Hepatocyte (in vitro differentiated cells): ENCODE results near the gene JAK1. TPM values are rescaled to one million over a fixed set of nuclear protein-coding genes. Genes with fewer than 3 reads are reported as not detected.

ENCODE experiments used
- DNase-seq: peaks from one replicate; pipeline ENCODE4 v3.0.0-alpha.2; 2016; ENCODE audit warnings: low spot score
- H2AFZ ChIP-seq: fragments of 200-600 bp; sonication (generic); 2 replicates; pipeline ENCODE4 v1.6.0; 2016; ENCODE audit warnings: antibody characterized with exemption, mild to moderate bottlenecking
- H3K27ac ChIP-seq: fragments of 200-600 bp; sonication (generic); 2 replicates; pipeline ENCODE4 v1.5.1; 2016; ENCODE audit warnings: mild to moderate bottlenecking
- H3K27me3 ChIP-seq: fragments of 200-600 bp; sonication (generic); 2 replicates; pipeline ENCODE4 v1.6.1; 2016
- H3K36me3 ChIP-seq: fragments of 200-600 bp; sonication (generic); replicated peaks from 2 replicates; pipeline ENCODE4 v1.5.1; 2016; ENCODE audit warnings: low read depth; ENCODE audit not compliant: insufficient read depth
- H3K4me1 ChIP-seq: fragments of 200-600 bp; sonication (generic); 2 replicates; pipeline ENCODE4 v1.5.1; 2016; ENCODE audit warnings: mild to moderate bottlenecking, moderate library complexity; ENCODE audit not compliant: insufficient read depth
- H3K4me2 ChIP-seq: fragments of 200-600 bp; sonication (generic); 2 replicates; pipeline ENCODE4 v1.6.0; 2016
- H3K4me3 ChIP-seq: fragments of 200-600 bp; sonication (generic); 2 replicates; pipeline ENCODE4 v1.5.1; 2016; ENCODE audit warnings: mild to moderate bottlenecking
- H3K79me2 ChIP-seq: fragments of 200-600 bp; sonication (generic); 2 replicates; pipeline ENCODE4 v1.6.0; 2017; ENCODE audit warnings: mild to moderate bottlenecking
- H3K9me2 ChIP-seq: fragments of 200-600 bp; sonication (generic); replicated peaks from 2 replicates; pipeline ENCODE4 v1.6.0; 2017; ENCODE audit warnings: mild to moderate bottlenecking; ENCODE audit not compliant: insufficient read depth
- H3K9me3 ChIP-seq: fragments of 200-600 bp; sonication (generic); 2 replicates; pipeline ENCODE4 v1.5.1; 2016; ENCODE audit warnings: low read depth, mild to moderate bottlenecking
- H4K20me1 ChIP-seq: fragments of 200-600 bp; sonication (generic); 2 replicates; pipeline ENCODE4 v1.6.0; 2016; ENCODE audit warnings: mild to moderate bottlenecking; ENCODE audit not compliant: insufficient read depth, poor library complexity, severe bottlenecking
- EZH2 ChIP-seq: fragments of 200-600 bp; sonication (generic); IDR thresholded peaks from 2 replicates; pipeline ENCODE4 v1.6.1; 2016; ENCODE audit warnings: antibody characterized with exemption, mild to moderate bottlenecking, borderline replicate concordance
- EZH2phosphoT487 ChIP-seq: fragments of 200-600 bp; sonication (generic); IDR thresholded peaks from one replicate; pipeline ENCODE4 v1.6.1; 2018; ENCODE audit warnings: antibody characterized with exemption, mild to moderate bottlenecking, low read depth, moderate library complexity; ENCODE audit not compliant: unreplicated experiment, severe bottlenecking
- WGBS: methylation state at CpG from one replicate; pipeline ENCODE4 v1.1.6; 2016; ENCODE audit warnings: low lambda C conversion rate; ENCODE audit errors: missing lambda C conversion rate; 5-methylcytosine and 5-hydroxymethylcytosine counted together
- polyA plus RNA-seq: library from polyadenylated mRNA; unstranded; fragments of >200 nt; fragmentation: Nextera tagmentation; extraction: Ambion mirVana; gene quantifications from 2 replicates; pipeline ENCODE4 v1.2.1, GENCODE V29; 2016
- total RNA-seq: library from RNA; depleted of rRNA; stranded (reverse); fragments of >200 nt; gene quantifications from 2 replicates; pipeline ENCODE4 v1.2.3, GENCODE V29; 2014
- TF ChIP-seq, protein P1 (sequence below): fragments of 200-600 bp; sonication (generic); IDR thresholded peaks from 2 replicates; pipeline ENCODE4 v1.5.1; 2016; ENCODE audit warnings: antibody characterized with exemption, mild to moderate bottlenecking; ENCODE audit not compliant: poor library complexity

JAK1 gene
- total and polyA plus RNA-seq, 2 experiments from 2014 or later, result 60.2 to 102 TPM

DNA sequence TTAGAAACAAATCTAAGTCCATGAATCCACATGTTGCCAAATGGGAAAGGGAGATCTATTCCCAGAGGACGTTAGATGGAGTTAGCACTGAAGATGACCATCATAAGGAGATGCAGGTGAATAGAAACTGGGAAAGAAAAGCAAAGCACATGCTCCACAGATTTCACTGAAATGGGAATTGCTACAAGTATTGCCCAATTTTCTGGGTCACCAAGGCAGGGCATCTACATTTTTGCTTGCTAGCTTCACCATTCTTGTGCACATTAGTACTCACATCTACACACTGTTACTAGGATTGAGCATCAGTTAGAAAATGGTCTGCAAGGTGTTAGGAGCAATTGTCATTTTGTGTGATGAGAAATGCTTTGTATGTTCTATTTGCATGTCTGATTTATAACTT lies 99.1 kb downstream of the JAK1 start:
- no peak for DNase-seq
- no peaks in the 10 kb centered on the region for H3K9me2 ChIP-seq
- no peaks in the 10 kb centered on the region for H3K4me1 ChIP-seq
- no peaks in the 10 kb centered on the region for H3K36me3 ChIP-seq
- no peaks in the 10 kb centered on the region for H3K27me3 ChIP-seq
- H2AFZ ChIP-seq, result no peak overlapping the region
- H3K27ac ChIP-seq, result no peak overlapping the region
- H3K4me3 ChIP-seq, result no peak overlapping the region
- no peaks in the 10 kb centered on the region for H4K20me1 ChIP-seq
- no peak overlapping the region for H3K4me2 ChIP-seq
- no peaks in the 10 kb centered on the region for H3K79me2 ChIP-seq
- H3K9me3 ChIP-seq, result no peaks in the 10 kb centered on the region
- 93% methylated on average over 1 of the region's 1 CpG for WGBS
- TF ChIP-seq, protein P1, sequence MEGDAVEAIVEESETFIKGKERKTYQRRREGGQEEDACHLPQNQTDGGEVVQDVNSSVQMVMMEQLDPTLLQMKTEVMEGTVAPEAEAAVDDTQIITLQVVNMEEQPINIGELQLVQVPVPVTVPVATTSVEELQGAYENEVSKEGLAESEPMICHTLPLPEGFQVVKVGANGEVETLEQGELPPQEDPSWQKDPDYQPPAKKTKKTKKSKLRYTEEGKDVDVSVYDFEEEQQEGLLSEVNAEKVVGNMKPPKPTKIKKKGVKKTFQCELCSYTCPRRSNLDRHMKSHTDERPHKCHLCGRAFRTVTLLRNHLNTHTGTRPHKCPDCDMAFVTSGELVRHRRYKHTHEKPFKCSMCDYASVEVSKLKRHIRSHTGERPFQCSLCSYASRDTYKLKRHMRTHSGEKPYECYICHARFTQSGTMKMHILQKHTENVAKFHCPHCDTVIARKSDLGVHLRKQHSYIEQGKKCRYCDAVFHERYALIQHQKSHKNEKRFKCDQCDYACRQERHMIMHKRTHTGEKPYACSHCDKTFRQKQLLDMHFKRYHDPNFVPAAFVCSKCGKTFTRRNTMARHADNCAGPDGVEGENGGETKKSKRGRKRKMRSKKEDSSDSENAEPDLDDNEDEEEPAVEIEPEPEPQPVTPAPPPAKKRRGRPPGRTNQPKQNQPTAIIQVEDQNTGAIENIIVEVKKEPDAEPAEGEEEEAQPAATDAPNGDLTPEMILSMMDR, result no peak
- no peak for TF ChIP-seq EZH2
- TF ChIP-seq EZH2phosphoT487, result no peak

DNA sequence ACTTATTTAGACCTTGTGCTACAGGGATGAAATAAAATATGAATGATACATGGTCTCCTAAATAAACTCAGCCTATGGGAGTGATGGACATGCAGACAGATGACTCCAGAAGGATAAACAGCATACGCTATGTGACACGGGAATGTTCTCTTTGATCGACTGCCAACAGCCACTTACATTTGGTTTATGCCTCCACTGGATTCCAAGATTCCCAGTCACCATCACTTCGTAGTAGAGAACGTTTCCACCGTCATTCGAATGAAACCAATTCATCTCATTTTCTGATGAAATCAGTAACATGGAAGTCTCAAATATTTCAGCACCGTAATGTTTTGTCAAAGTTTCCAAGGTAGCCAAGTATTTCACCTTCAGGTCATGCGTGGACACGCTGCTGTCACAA lies 99.7 kb downstream of the JAK1 start:
- no peaks in the 10 kb centered on the region for H3K4me1 ChIP-seq
- H3K9me3 ChIP-seq, result no peaks in the 10 kb centered on the region
- no peak for DNase-seq
- H2AFZ ChIP-seq, result no peak overlapping the region
- no peaks in the 10 kb centered on the region for H3K9me2 ChIP-seq
- no peaks in the 10 kb centered on the region for H3K79me2 ChIP-seq
- H3K27me3 ChIP-seq, result no peaks in the 10 kb centered on the region
- TF ChIP-seq EZH2 (no peak), EZH2phosphoT487 (no peak)
- TF ChIP-seq, protein P1, result no peak
- H3K36me3 ChIP-seq, result no peaks in the 10 kb centered on the region
- WGBS, result 94% methylated on average over 10 of the region's 10 CpGs
- no peak overlapping the region for H3K4me3 ChIP-seq
- no peak overlapping the region for H3K4me2 ChIP-seq
- no peak overlapping the region for H3K27ac ChIP-seq
- no peaks in the 10 kb centered on the region for H4K20me1 ChIP-seq

DNA sequence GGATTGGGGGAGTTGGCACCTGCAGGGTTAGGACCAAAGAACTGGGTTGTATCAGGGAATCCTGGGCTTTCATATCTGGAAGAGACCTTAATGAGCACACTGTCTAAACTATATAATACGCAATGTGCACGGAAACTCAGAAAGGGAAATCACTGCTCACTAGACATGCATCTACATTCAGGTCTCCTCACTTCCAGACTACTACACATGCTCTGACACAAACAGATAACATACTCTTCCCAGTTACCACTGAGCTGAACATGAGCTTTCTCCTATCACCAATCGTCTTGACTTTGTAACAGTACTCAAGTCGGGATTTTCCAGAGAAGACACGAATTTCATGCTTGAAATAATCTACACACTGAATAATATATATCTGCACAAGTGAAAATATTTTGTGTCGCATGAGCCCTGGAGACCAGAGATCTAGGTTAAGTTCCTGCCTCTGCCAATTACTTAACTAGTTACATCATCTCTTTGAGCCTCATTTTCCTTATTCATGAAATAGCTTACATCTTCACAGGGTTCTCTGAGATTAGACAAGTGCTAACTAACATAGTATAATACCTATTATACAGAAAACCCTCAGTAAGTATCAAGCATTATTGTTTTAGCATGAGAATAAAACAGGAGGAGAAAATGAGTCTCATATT lies 101.1 kb downstream of the JAK1 start:
- TF ChIP-seq, protein P1, result no peak
- TF ChIP-seq EZH2phosphoT487, result no peak
- no peak for TF ChIP-seq EZH2
- Histone ChIP-seq H3K36me3 (no peaks in the 10 kb centered on the region), H3K27ac (no peak overlapping the region), H3K4me3 (no peak overlapping the region), H3K4me2 (no peak overlapping the region), H3K4me1 (no peaks in the 10 kb centered on the region), H3K27me3 (no peaks in the 10 kb centered on the region), H4K20me1 (no peaks in the 10 kb centered on the region), H3K79me2 (no peaks in the 10 kb centered on the region), H3K9me2 (no peaks in the 10 kb centered on the region), H2AFZ (no peak overlapping the region), H3K9me3 (no peaks in the 10 kb centered on the region)
- no peak for DNase-seq
- WGBS, result 97% methylated on average over 6 of the region's 6 CpGs
